ENCODE data around the gene SPATA13.
"Not testable (repeated sequence)": the region's sequence is repeated elsewhere in the genome, so short reads cannot be mapped to it uniquely, and the experiment has no call there.

SPATA13 gene

GRCh38 chr13:24160458-24161009, at the start of gene SPATA13:
Gene SPATA13, plus strand, starts transcription at chr13:24160720. Its CDS starts 62,210 bp downstream, at chr13:24222930.
- DNase-seq = no peak

- no peak for DNase-seq
Observed at GRCh38 chr13:24112791-24113190, 47.7 kb upstream of the SPATA13 start.

- DNase-seq = no peak
Observed at GRCh38 chr13:24115671-24116070, 44.8 kb upstream of the SPATA13 start.

- no peak for DNase-seq
Observed at GRCh38 chr13:24116131-24116530, 44.4 kb upstream of the SPATA13 start.

GRCh38 chr13:24118576-24118975, 41.9 kb upstream of the SPATA13 start:
- no peak for DNase-seq

- no peak for DNase-seq
Observed at GRCh38 chr13:24119626-24120508, 40.7 kb upstream of the SPATA13 start.

- not testable (repeated sequence) for DNase-seq
Observed at GRCh38 chr13:24122045-24122444, 38.5 kb upstream of the SPATA13 start.

- DNase-seq = no peak
Observed at GRCh38 chr13:24122569-24122968, 38.0 kb upstream of the SPATA13 start.

GRCh38 chr13:24123761-24124160, 36.8 kb upstream of the SPATA13 start:
- no peak for DNase-seq

- no peak for DNase-seq
Observed at GRCh38 chr13:24124789-24125476, 35.6 kb upstream of the SPATA13 start.

- DNase-seq = no peak
Observed at GRCh38 chr13:24127116-24127631, 33.3 kb upstream of the SPATA13 start.

GRCh38 chr13:24128112-24128511, 32.4 kb upstream of the SPATA13 start:
- DNase-seq = no peak

GRCh38 chr13:24128962-24129361, 31.6 kb upstream of the SPATA13 start:
- no peak for DNase-seq

- DNase-seq = no peak
Observed at GRCh38 chr13:24129914-24130774, 30.4 kb upstream of the SPATA13 start.

GRCh38 chr13:24131749-24132148, 28.8 kb upstream of the SPATA13 start:
- no peak for DNase-seq

GRCh38 chr13:24133021-24133795, 27.3 kb upstream of the SPATA13 start:
- no peak for DNase-seq

GRCh38 chr13:24134231-24134630, 26.3 kb upstream of the SPATA13 start:
- DNase-seq = no peak

GRCh38 chr13:24134757-24135156, 25.8 kb upstream of the SPATA13 start:
- DNase-seq = no peak

- DNase-seq = no peak
Observed at GRCh38 chr13:24135674-24136300, 24.7 kb upstream of the SPATA13 start.

- no peak for DNase-seq
Observed at GRCh38 chr13:24138911-24139310, 21.6 kb upstream of the SPATA13 start.

GRCh38 chr13:24141333-24141910, 19.1 kb upstream of the SPATA13 start:
- DNase-seq = no peak

All from NCI-H187 treated with DMSO at 0.1 percent for 48 hours (cell line).